GM12878 (cell line): ENCODE results near the gene TRDN. TPM values are rescaled to one million over a fixed set of nuclear protein-coding genes. Genes with fewer than 3 reads are reported as not detected.
"Not testable (repeated sequence)": the region's sequence is repeated elsewhere in the genome, so short reads cannot be mapped to it uniquely, and the experiment has no call there.

ENCODE experiments used
- ATAC-seq: fragments of 200-7000 bp; cut with Tn5 transposase; 3 replicates; pipeline ENCODE4 v1.9.1; 2020; ENCODE audit warnings: mild to moderate bottlenecking, moderate library complexity
- BruUV-seq: library from RNA; stranded (reverse); fragments of 400-500 nt; replicated peaks from 2 replicates; lab custom pipeline; 2021; lab: Mats Ljungman, UMichigan
- CTCF ChIA-PET: fragments of 300-600 bp; sonication (Branson Sonifier 250); formaldehyde crosslinking; extraction: SDS; loops from one replicate; lab custom pipeline; 2021; ENCODE audit warnings: inconsistent platforms; lab: Yijun Ruan, JAX
- POLR2A ChIA-PET: fragments of 350-600 bp; formaldehyde crosslinking; extraction: SDS; loops from one replicate; lab custom pipeline; 2021; ENCODE audit warnings: inconsistent platforms; lab: Charles Lee
- RAD21 ChIA-PET: fragments of 300-600 bp; sonication (Branson Sonifier 250); formaldehyde crosslinking; loops from one replicate; lab custom pipeline; 2023; ENCODE audit warnings: antibody characterized with exemption; ENCODE audit not compliant: unreplicated experiment; lab: Charles Lee
- SMC1A ChIA-PET: fragments of 300-600 bp; sonication (Branson Sonifier 250); formaldehyde crosslinking; loops from one replicate; lab custom pipeline; 2023; ENCODE audit not compliant: unreplicated experiment, uncharacterized antibody; lab: Charles Lee
- DNase-seq: peaks from one replicate; pipeline ENCODE4 v3.0.0-alpha.2; 2011; ENCODE audit warnings: low read depth, low spot score
- FAIRE-seq: peaks from 3 replicates; lab custom pipeline; 2011; peaks lifted over from hg19 to GRCh38; lab: Jason Lieb, UNC
- H2AFZ ChIP-seq: 2 replicates; pipeline ENCODE4 v1.6.0; 2011; ENCODE audit warnings: low read depth, low read length, control low read depth; ENCODE audit not compliant: control insufficient read depth
- H3K27ac ChIP-seq: 2 replicates; pipeline ENCODE4 v1.5.1; 2011; ENCODE audit warnings: control low read depth; ENCODE audit not compliant: control insufficient read depth, insufficient read depth
- H3K27me3 ChIP-seq, 2 experiments: replicated peaks in 1 of 2; 2 replicates each; pipeline versions ENCODE4 v1.6.0 to v1.6.1; 2011; ENCODE audit warnings: low read length in 1 of 2; ENCODE audit not compliant: control insufficient read depth in 2 of 2, insufficient read depth in 2 of 2
- H3K36me3 ChIP-seq, 2 experiments: 2 replicates each; pipeline ENCODE4 v1.5.1; 2011; ENCODE audit warnings: low read length in 1 of 2; ENCODE audit not compliant: control insufficient read depth in 2 of 2, insufficient read depth in 2 of 2
- H3K4me1 ChIP-seq: 2 replicates; pipeline ENCODE4 v1.6.1; 2011; ENCODE audit warnings: mild to moderate bottlenecking, low read length, moderate library complexity, mixed read lengths; ENCODE audit not compliant: control insufficient read depth, insufficient read depth
- H3K4me2 ChIP-seq: 2 replicates; pipeline ENCODE4 v1.6.0; 2011; ENCODE audit warnings: control low read depth; ENCODE audit not compliant: control insufficient read depth, insufficient read depth
- H3K4me3 ChIP-seq: fragments of 200-600 bp; sonication (generic); 2 replicates; pipeline ENCODE4 v1.5.1; 2016
- H3K79me2 ChIP-seq: 2 replicates; pipeline ENCODE4 v1.6.0; 2011; ENCODE audit warnings: low read length; ENCODE audit not compliant: control insufficient read depth, insufficient read depth
- H3K9ac ChIP-seq: 2 replicates; pipeline ENCODE4 v1.8.0; 2011; ENCODE audit warnings: low read length, control low read depth, mixed read lengths; ENCODE audit not compliant: control insufficient read depth, insufficient read depth
- H3K9me3 ChIP-seq: replicated peaks from 3 replicates; pipeline ENCODE4 v1.5.1; 2011; ENCODE audit warnings: mild to moderate bottlenecking, low read length; ENCODE audit not compliant: control insufficient read depth, insufficient read depth
- H4K20me1 ChIP-seq: 2 replicates; pipeline ENCODE4 v1.6.0; 2011; ENCODE audit not compliant: control insufficient read depth, insufficient read depth
- MYC ChIP-seq: IDR thresholded peaks from 2 replicates; pipeline ENCODE4 v1.6.1; 2011; ENCODE audit warnings: mild to moderate bottlenecking, low read length, moderate library complexity, inconsistent platforms; ENCODE audit not compliant: insufficient read depth, insufficient replicate concordance, insufficient read length, severe bottlenecking
- NBN ChIP-seq: fragments of 450-650 bp; IDR thresholded peaks from 2 replicates; pipeline ENCODE4 v1.6.1; 2016
- TARDBP ChIP-seq: IDR thresholded peaks from 2 replicates; pipeline ENCODE4 v1.6.1; 2016; ENCODE audit warnings: borderline replicate concordance
- WGBS: methylation state at CpG from one replicate; pipeline ENCODE4 v1.1.6; 2016; ENCODE audit warnings: low lambda C conversion rate; ENCODE audit not compliant: insufficient replicate concordance, insufficient coverage; ENCODE audit errors: missing lambda C conversion rate; 5-methylcytosine and 5-hydroxymethylcytosine counted together
- in situ Hi-C: fragments of 300-500 bp; cut with MboI; formaldehyde crosslinking; loops from 9 replicates; pipeline ENCODE4 v1.14.3; 2018; ENCODE audit warnings: mixed read lengths
- intact Hi-C: fragments of 100-400 bp; cut with micrococcal nuclease; formaldehyde crosslinking; loops from one replicate; pipeline ENCODE4 v1.14.2; 2022; ENCODE audit not compliant: unreplicated experiment
- polyA plus RNA-seq, 11 experiments: library from polyadenylated mRNA; depleted of rRNA in 4 of 11; unstranded in 6 of 11; stranded (reverse) in 5 of 11; fragments of >200 nt; fragmentation: Nextera tagmentation in 4 of 11; fragmentation: Illumina TruSeq in 1 of 11; extraction: Ambion mirVana in 4 of 11; extraction: Trizol in 1 of 11; gene quantifications; 1 replicate in 1 of 11; 2 replicates in 10 of 11; pipeline versions ENCODE4 v1.2.1 to v1.2.3, GENCODE V29; 2011 to 2016; ENCODE audit warnings: inconsistent platforms in 2 of 11, missing spikeins in 2 of 11, low read depth in 1 of 11
- total RNA-seq, 4 experiments: library from RNA; depleted of rRNA in 3 of 4; stranded (reverse); fragments of >200 nt in 3 of 4; fragmentation: Illumina TruSeq in 1 of 4; extraction: Trizol in 1 of 4; gene quantifications; 2 replicates each; pipeline versions ENCODE4 v1.2.1 to v1.2.3, GENCODE V29; 2013 to 2021

Gene TRDN
- total and polyA plus RNA-seq, 10 of the 15 experiments (the other 5 are each of a cell fraction or from before 2014, with no cell fraction given) = not detected

- POLR2A ChIA-PET = no interaction called here
- H3K4me1 ChIP-seq = no peaks in the 10 kb centered on the region
- no peaks in the 10 kb centered on the region for H4K20me1 ChIP-seq
- in situ Hi-C loops = no loop called here
- no peak overlapping the region for H3K27ac ChIP-seq
- no peaks in the 10 kb centered on the region for H3K27me3 ChIP-seq
- H3K9me3 ChIP-seq = no peaks in the 10 kb centered on the region
- intact Hi-C loops = no loop called here
- H2AFZ ChIP-seq = no peak overlapping the region
- DNase-seq = no peak
- no peaks in the 10 kb centered on the region for H3K36me3 ChIP-seq
- 18% methylated on average over 1 of the region's 1 CpG for WGBS
- no peak overlapping the region for H3K4me3 ChIP-seq
- no peak overlapping the region for H3K4me2 ChIP-seq
- no peaks in the 10 kb centered on the region for H3K79me2 ChIP-seq
- BruUV-seq = no TSS peak
- TF ChIP-seq TARDBP (no peak), NBN (no peak), MYC (no peak)
- ATAC-seq = no peak
- SMC1A ChIA-PET = no interaction called here
- RAD21 ChIA-PET = no interaction called here
- CTCF ChIA-PET = interaction anchor here (0.7 to 0.9 kb wide), 2 partner anchors 133 to 153 kb away, joined by 3 read pairs; no protein-coding TSS in a partner anchor
- H3K9ac ChIP-seq = no peak overlapping the region
- no peak for FAIRE-seq
These were observed 74.5 kb downstream of the TRDN start for GRCh38 chr6:123562264-123562663.

GRCh38 chr6:123559816-123560215, 76.9 kb downstream of the TRDN start:
- H3K79me2 ChIP-seq, H3K9me3 ChIP-seq, H4K20me1 ChIP-seq, H3K36me3 ChIP-seq, ATAC-seq, DNase-seq, RAD21 ChIA-PET, H2AFZ ChIP-seq, intact Hi-C loops, SMC1A ChIA-PET, FAIRE-seq, BruUV-seq, H3K4me1 ChIP-seq, H3K27ac ChIP-seq, H3K4me3 ChIP-seq, H3K27me3 ChIP-seq, H3K4me2 ChIP-seq, in situ Hi-C loops, CTCF ChIA-PET, H3K9ac ChIP-seq, POLR2A ChIA-PET: not testable (repeated sequence)
- 52% methylated on average over 5 of the region's 5 CpGs for WGBS

GRCh38 chr6:123557474-123557873, 79.3 kb downstream of the TRDN start:
- BruUV-seq, intact Hi-C loops, H4K20me1 ChIP-seq, H3K9ac ChIP-seq, H3K79me2 ChIP-seq, H3K27me3 ChIP-seq, in situ Hi-C loops, POLR2A ChIA-PET, H3K4me2 ChIP-seq, H3K36me3 ChIP-seq, FAIRE-seq, H3K4me3 ChIP-seq, H2AFZ ChIP-seq, H3K27ac ChIP-seq, SMC1A ChIA-PET, H3K9me3 ChIP-seq, DNase-seq, RAD21 ChIA-PET, ATAC-seq, CTCF ChIA-PET, H3K4me1 ChIP-seq: not testable (repeated sequence)
- 53% methylated on average over 12 of the region's 12 CpGs for WGBS
